Neural cell (in vitro differentiated cells): ENCODE results near the gene ANGPTL5. TPM values are rescaled to one million over a fixed set of nuclear protein-coding genes. Genes with fewer than 3 reads are reported as not detected.

ENCODE experiments used
- H2AFZ ChIP-seq: fragments of 200-600, 300-800 bp; sonication (generic), shearing (Covaris generic); 2 replicates; pipeline ENCODE4 v1.6.0; 2014; ENCODE audit warnings: low read depth, mild to moderate bottlenecking, antibody characterized with exemption, low read length, moderate library complexity
- H3F3A ChIP-seq: fragments of 200-600 bp; shearing (Covaris generic); 2 replicates; pipeline ENCODE4 v1.6.1; 2016; ENCODE audit warnings: mild to moderate bottlenecking, moderate library complexity, mixed read lengths, antibody characterized with exemption, low read length; ENCODE audit not compliant: insufficient read depth, poor library complexity, severe bottlenecking
- H3K27ac ChIP-seq: fragments of 200-600, 300-800 bp; sonication (generic), shearing (Covaris generic); 2 replicates; pipeline ENCODE4 v1.5.1; 2014; ENCODE audit warnings: mild to moderate bottlenecking, low read length, moderate library complexity
- H3K27me3 ChIP-seq: fragments of 300-800, 200-600 bp; sonication (generic), shearing (Covaris generic); 2 replicates; pipeline ENCODE4 v1.6.0; 2014; ENCODE audit warnings: mild to moderate bottlenecking, low read depth, low read length, moderate library complexity; ENCODE audit not compliant: insufficient read depth
- H3K36me3 ChIP-seq: fragments of 300-800, 200-600 bp; sonication (generic), shearing (Covaris generic); 2 replicates; pipeline ENCODE4 v1.5.1; 2014; ENCODE audit warnings: mild to moderate bottlenecking, antibody characterized with exemption, low read length, moderate library complexity; ENCODE audit not compliant: insufficient read depth
- H3K4me2 ChIP-seq: fragments of 300-800, 200-600 bp; sonication (generic), shearing (Covaris generic); 2 replicates; pipeline ENCODE4 v1.6.0; 2014; ENCODE audit warnings: mild to moderate bottlenecking, low read length
- H3K4me3 ChIP-seq: fragments of 300-800, 200-600 bp; sonication (generic), shearing (Covaris generic); 2 replicates; pipeline ENCODE4 v1.5.1; 2014; ENCODE audit warnings: mild to moderate bottlenecking, low read length, moderate library complexity
- H3K79me2 ChIP-seq: fragments of 200-600 bp; shearing (Covaris generic); replicated peaks from 2 replicates; pipeline ENCODE4 v1.6.0; 2014; ENCODE audit warnings: mild to moderate bottlenecking, low read length, moderate library complexity; ENCODE audit not compliant: insufficient read depth
- H3K9ac ChIP-seq: fragments of 300-800, 200-600 bp; sonication (generic), shearing (Covaris generic); 2 replicates; pipeline ENCODE4 v1.6.1; 2016; ENCODE audit warnings: mild to moderate bottlenecking, low read length, mixed read lengths
- H3K9me2 ChIP-seq: fragments of 200-600 bp; shearing (Covaris generic); 2 replicates; pipeline ENCODE4 v1.6.1; 2016; ENCODE audit warnings: mild to moderate bottlenecking, low read length, mixed read lengths; ENCODE audit not compliant: insufficient read depth
- H3K9me3 ChIP-seq: fragments of 200-600, 300-800 bp; sonication (generic), shearing (Covaris generic); 2 replicates; pipeline ENCODE4 v1.6.1; 2016; ENCODE audit warnings: mild to moderate bottlenecking, mixed run types, low read length, moderate library complexity, mixed read lengths
- H4K20me1 ChIP-seq: fragments of 200-600 bp; shearing (Covaris generic); 2 replicates; pipeline ENCODE4 v1.6.1; 2016; ENCODE audit warnings: mild to moderate bottlenecking, mixed run types; ENCODE audit not compliant: insufficient read depth
- CTCF ChIP-seq: fragments of 450-650 bp; IDR thresholded peaks from 2 replicates; pipeline ENCODE4 v1.5.1; 2014; ENCODE audit warnings: antibody characterized with exemption, mild to moderate bottlenecking, moderate library complexity; ENCODE audit not compliant: poor library complexity, severe bottlenecking
- EP300 ChIP-seq: fragments of 450-650 bp; conservative IDR thresholded peaks from 2 replicates; pipeline ENCODE4 v1.6.1; 2014; ENCODE audit warnings: antibody characterized with exemption, mild to moderate bottlenecking, moderate library complexity; ENCODE audit not compliant: poor library complexity, severe bottlenecking
- EZH2 ChIP-seq: fragments of 200-600, 300-800 bp; shearing (Covaris generic), sonication (generic); IDR thresholded peaks from 2 replicates; pipeline ENCODE4 v1.6.1; 2014; ENCODE audit warnings: antibody characterized with exemption, low read length, borderline replicate concordance, mild to moderate bottlenecking; ENCODE audit not compliant: insufficient read depth, poor library complexity, severe bottlenecking
- MXI1 ChIP-seq: fragments of 450-650 bp; conservative IDR thresholded peaks from 2 replicates; pipeline ENCODE4 v1.6.1; 2014; ENCODE audit warnings: antibody characterized with exemption, mild to moderate bottlenecking; ENCODE audit not compliant: poor library complexity, severe bottlenecking
- POLR2AphosphoS5 ChIP-seq: IDR thresholded peaks from 2 replicates; pipeline ENCODE4 v1.6.1; 2012
- RAD21 ChIP-seq: fragments of 450-650 bp; conservative IDR thresholded peaks from 2 replicates; pipeline ENCODE4 v1.6.1; 2014; ENCODE audit warnings: antibody characterized with exemption, mild to moderate bottlenecking, moderate library complexity
- REST ChIP-seq: IDR thresholded peaks from 2 replicates; pipeline ENCODE4 v1.6.1; 2012; ENCODE audit warnings: borderline replicate concordance
- SMC3 ChIP-seq: fragments of 450-650 bp; conservative IDR thresholded peaks from 2 replicates; pipeline ENCODE4 v1.6.1; 2014; ENCODE audit warnings: antibody characterized with exemption, mild to moderate bottlenecking, moderate library complexity; ENCODE audit not compliant: poor library complexity
- TAF1 ChIP-seq: IDR thresholded peaks from 2 replicates; pipeline ENCODE4 v1.6.1; 2012; ENCODE audit warnings: low read depth
- polyA plus RNA-seq: library from polyadenylated mRNA; depleted of rRNA; stranded (reverse); fragments of >200 nt; gene quantifications from 2 replicates; pipeline ENCODE4 v1.2.3, GENCODE V29; 2014

Gene ANGPTL5
- polyA plus RNA-seq, 1 donor from 2014 or later = not detected

GRCh38 chr11:101914341-101914737 lies 2.0 kb downstream of the ANGPTL5 start:
- H2AFZ ChIP-seq = peak overlapping the region; percentile 25
- peak overlapping the region; percentile 81 for H3K4me3 ChIP-seq
- H4K20me1 ChIP-seq = no peaks in the 10 kb centered on the region
- no peaks in the 10 kb centered on the region for H3K79me2 ChIP-seq
- H3K36me3 ChIP-seq = no peaks in the 10 kb centered on the region
- no peaks in the 10 kb centered on the region for H3F3A ChIP-seq
- H3K27ac ChIP-seq = peak overlapping the region; percentile 54
- no peaks in the 10 kb centered on the region for H3K9me3 ChIP-seq
- H3K4me2 ChIP-seq = peak overlapping the region; percentile 53
- H3K9me2 ChIP-seq = no peaks in the 10 kb centered on the region
- H3K27me3 ChIP-seq = no peaks in the 10 kb centered on the region
- peak overlapping the region; percentile 69 for H3K9ac ChIP-seq
- TF ChIP-seq REST (no peak), SMC3 (no peak), RAD21 (no peak), CTCF (no peak), TAF1 (no peak), EZH2 (no peak), POLR2AphosphoS5 (no peak), EP300 (no peak), MXI1 (no peak)

- no peak for TF ChIP-seq POLR2AphosphoS5
- no peak for TF ChIP-seq SMC3
- no peak for TF ChIP-seq EZH2
- no peak for TF ChIP-seq EP300
- no peak for TF ChIP-seq MXI1
- TF ChIP-seq CTCF = no peak
- no peak for TF ChIP-seq RAD21
- no peak for TF ChIP-seq REST
- no peak for TF ChIP-seq TAF1
- H4K20me1 ChIP-seq = no peaks in the 10 kb centered on the region
- H3K9ac ChIP-seq = no peak overlapping the region
- no peaks in the 10 kb centered on the region for H3K79me2 ChIP-seq
- H3K4me2 ChIP-seq = no peak overlapping the region
- H2AFZ ChIP-seq = no peak overlapping the region
- no peaks in the 10 kb centered on the region for H3K9me3 ChIP-seq
- H3K4me3 ChIP-seq = no peak overlapping the region
- no peaks in the 10 kb centered on the region for H3K27me3 ChIP-seq
- no peak overlapping the region for H3K27ac ChIP-seq
- no peaks in the 10 kb centered on the region for H3F3A ChIP-seq
- no peaks in the 10 kb centered on the region for H3K9me2 ChIP-seq
- H3K36me3 ChIP-seq = no peaks in the 10 kb centered on the region
These were observed 2.7 kb downstream of the ANGPTL5 start for GRCh38 chr11:101913656-101914055.
